GM21576 (cell line): Measurements from ENCODE around the gene SIRPB1.
"Not testable (repeated sequence)": the region's sequence is repeated elsewhere in the genome, so short reads cannot be mapped to it uniquely, and the experiment has no call there.

ENCODE experiments used
- ATAC-seq: cut with Tn5 transposase; IDR thresholded peaks from one replicate; pipeline ENCODE4 v1.9.1; 2021; ENCODE audit warnings: mild to moderate bottlenecking, moderate library complexity; ENCODE audit not compliant: unreplicated experiment

The SIRPB1 gene

DNA sequence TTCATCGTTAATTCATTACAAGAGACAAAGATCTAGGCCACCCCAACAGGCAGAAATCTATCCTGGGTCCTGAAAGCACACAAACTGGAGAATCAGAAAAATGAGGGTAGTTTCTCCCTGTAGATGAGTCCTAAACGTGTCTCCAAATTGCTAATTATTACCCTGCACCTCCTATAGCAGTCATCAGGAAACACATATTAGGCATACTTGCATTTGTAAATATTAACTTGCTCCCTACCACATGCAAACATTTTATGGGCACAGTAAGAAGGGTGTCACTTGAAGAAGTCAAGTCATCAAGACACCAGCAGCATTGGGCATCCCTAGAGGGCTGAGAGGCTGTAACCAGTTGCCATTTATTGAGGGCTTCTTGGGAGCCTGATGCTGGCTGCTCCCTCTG is 17.9 kb upstream of the SIRPB1 start:
- ATAC-seq = no peak

DNA sequence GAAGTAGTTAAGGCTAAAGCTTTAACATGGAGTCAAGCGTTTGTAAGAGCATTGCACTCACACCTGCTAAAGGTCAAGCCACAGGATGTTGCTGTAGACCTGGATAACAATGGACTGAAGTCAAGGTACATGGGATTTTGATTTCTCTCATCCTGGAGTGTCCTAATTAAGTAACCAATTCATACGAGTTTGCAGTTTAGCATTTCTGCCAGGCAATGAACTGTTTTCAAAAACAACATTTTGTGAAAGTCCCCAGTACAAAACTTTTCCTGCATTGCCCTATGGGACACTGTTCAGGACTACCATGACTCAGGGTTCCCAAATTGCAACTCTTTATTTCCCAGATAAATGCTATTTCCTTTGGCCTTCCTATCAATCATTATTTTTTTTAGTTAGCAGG is 17.4 kb upstream of the SIRPB1 start:
- ATAC-seq = no peak

GRCh38 chr20:1636621-1637020 is 16.8 kb upstream of the SIRPB1 start:
- no peak for ATAC-seq

GRCh38 chr20:1635291-1635979 is 15.6 kb upstream of the SIRPB1 start:
- no peak for ATAC-seq

- no peak for ATAC-seq
Measured at GRCh38 chr20:1633535-1633934, 13.7 kb upstream of the SIRPB1 start.

DNA sequence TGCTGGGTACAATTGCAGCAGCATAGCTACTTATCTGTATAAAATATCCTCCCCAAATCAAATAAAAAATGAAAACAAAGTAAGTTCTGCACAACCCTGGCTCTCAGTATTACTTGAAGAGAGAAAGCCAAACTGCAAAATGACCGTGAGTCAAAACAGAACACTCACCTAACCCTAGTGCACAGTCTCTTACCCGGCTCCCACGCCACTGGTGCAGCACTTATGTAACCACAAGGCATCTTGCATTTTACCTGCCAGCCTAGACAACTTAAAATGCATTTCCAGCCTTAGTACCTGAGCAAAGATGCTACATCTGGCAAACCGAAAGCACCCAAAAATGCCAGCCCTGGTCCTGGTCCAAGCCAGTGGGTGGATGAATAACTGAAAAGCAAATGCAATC is 12.4 kb upstream of the SIRPB1 start:
- no peak for ATAC-seq

DNA sequence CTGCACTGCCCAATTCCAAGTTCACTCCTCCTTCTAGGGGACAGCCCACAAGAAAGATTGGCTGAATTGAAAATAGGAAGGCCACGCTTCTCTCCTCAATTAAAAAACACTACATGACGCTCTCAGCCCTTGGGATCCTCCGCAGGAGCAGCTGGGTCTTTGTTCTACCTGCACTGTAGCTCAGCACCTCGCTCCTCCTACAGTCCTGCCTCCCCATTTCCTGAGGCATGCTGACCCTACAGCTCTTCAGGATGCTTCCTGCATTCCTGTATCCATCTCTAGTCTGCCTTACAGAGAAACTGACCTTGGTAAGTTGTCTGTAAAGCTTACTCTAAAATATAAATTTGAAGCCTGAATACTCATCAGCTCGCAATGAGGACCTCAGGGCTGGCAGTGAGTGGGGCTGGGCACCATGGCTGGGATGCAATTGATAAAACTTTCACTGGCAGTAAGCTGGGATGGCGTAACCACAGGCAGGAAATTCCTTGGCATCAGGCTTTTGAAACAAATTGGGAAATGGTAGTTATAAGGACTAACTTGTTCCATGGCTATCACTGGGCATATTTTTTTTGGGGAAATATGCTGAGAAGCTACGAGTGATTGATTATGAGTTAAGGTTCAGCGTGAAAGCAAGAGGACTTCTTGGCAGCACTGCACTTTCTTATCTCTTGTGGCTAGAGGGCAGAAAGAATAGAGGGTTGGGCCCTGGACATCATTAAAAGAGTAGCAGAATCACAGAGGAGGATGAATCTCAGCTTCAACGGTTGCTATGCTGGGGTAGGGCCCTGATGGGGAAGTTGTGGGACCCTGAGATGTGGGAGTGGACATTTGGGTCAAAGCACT is 11.7 kb upstream of the SIRPB1 start:
- no peak for ATAC-seq

GRCh38 chr20:1630186-1630585 is 10.4 kb upstream of the SIRPB1 start:
- no peak for ATAC-seq

- no peak for ATAC-seq
Measured at GRCh38 chr20:1629321-1629720, 9.5 kb upstream of the SIRPB1 start.

DNA sequence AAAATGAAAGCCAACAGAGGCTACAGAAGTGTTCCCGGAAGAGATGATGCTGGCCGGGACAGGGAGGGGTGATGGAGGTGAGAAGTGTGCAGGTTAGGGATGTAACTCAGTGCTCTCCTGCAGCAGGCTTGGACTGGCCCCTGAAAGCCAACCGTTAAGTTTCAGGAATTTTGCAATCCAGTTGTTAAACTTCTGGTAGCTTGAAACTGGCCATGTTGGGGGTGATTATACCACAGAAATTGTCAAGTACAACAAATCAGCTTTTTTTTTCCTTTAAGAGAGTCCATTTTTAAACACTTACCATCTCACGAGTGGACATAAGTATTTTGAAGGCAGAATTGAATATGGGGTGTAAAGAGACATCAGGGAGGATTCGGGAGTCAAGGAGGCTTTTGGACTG is 8.8 kb upstream of the SIRPB1 start:
- ATAC-seq = no peak

- no peak for ATAC-seq
Measured at GRCh38 chr20:1627200-1627550, 7.4 kb upstream of the SIRPB1 start.

GRCh38 chr20:1626528-1627199 is 6.9 kb upstream of the SIRPB1 start:
- ATAC-seq = no peak

GRCh38 chr20:1625083-1625690 is 5.4 kb upstream of the SIRPB1 start:
- ATAC-seq = no peak

DNA sequence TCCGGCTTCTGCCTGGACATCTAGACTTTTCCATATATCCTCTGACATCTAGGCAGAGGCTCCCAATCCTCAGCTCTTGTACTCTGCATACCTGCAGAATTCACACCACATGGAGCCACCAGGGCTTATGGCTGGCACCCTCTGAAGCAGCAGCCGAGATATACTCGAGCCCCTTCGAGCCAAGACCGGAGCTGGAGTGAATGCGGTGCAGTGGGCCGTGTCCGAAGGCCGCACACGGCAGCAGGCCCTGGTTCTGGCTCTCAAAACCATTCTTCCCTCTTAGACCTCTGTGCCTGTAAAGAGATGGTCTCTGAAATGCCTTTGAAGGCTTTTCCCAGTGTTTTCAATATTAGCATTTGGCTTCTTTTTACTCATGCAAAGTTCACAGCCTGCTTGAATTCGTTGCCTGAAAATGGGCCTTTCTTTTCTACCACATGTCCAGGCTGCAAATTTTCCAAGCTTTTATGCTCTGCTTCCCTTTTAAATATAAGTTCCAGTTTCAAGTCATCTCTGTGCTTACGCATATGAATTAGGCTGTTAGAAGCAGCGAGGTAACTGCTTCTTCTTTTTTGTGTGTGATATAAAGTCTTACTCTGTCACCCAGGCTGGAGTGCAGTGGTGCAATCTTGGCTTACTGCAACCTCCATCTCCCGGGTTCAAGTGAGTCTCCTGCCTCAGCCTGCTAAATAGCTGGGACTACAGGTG is 3.8 kb upstream of the SIRPB1 start:
- ATAC-seq = no peak

DNA sequence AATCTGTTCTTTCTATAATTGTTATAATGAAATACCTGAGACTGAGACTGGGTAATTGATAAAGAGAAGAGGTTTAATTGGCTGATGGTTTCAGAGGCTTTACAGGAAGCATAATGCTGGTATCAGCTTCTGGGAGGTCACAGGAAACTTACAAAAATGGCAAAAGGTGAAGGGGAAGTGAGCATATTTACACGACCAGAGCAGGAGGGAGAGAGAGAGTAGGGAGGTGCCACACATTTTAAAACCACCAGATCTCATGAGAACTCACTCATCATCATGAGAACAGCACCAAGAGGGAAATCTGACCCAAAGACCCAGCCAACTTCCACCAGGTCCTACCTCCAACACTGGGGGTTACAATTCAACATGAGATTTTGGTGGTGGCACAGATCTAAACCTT is 2.6 kb upstream of the SIRPB1 start:
- no peak for ATAC-seq

DNA sequence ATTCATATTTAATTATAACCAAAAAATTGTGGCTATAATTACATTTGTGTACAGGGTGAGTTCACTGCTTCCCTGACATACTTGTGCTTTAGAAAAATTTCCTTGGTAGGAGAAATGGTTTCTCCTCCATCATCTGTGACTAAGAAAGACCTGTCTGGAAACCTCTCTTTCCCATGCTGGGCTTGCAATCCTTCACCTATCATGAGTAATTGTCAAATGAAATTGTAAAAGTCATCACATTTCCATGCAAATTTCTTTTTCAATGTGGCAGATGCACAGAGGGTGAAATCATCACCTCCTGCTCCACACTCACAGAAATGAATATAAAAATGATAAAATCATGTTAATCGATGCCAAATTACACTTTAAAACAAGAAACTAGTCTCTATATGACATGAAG is 1.5 kb upstream of the SIRPB1 start:
- ATAC-seq = no peak

DNA sequence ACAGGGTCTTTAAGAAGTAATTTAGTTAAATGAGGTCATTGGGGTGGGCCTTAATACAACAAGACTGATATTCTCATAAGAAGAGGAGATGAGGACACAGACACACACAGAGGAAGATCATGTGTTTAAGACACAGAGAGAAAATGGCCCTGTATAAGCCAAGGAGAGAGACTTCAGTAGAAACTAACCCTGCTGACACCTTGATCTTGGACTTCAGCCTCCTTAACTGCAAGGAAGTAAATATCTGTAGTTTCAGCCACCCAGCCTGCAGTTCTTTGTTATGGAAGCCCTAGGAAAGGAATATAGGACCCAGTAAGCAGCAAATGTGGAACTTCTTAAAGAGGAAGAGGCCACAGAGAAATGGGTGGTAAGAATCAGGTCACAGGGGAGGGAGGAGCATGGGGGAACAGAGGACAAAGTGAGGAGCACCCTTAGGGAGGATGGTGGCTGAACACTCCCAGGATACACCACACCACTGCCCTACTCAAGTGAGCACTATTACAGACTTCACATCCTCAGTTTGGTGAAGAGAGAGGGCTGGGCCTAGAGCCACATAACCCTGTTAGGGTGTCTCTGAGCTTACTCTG is 762 bp downstream of the SIRPB1 start:
- no peak for ATAC-seq

DNA sequence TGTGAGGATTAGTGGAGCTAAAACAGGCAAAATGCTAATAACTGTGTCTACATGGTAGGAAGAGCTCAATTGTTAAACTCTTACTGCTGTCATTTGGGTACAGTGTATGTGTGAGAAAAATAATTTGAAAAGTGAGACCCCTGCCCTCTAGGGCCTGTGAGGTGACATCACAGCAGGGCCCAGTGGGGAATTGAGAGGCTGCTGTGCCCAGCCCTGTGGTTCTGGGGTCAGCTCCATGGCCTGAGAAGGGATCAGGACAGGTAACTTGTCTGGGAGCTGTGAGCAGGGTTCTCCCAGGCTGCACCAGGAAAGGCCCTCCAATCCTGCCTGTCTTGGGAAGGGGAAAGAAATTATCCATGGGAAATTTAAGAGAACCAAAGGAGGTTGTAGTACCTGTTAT is 1.3 kb downstream of the SIRPB1 start:
- no peak for ATAC-seq

DNA sequence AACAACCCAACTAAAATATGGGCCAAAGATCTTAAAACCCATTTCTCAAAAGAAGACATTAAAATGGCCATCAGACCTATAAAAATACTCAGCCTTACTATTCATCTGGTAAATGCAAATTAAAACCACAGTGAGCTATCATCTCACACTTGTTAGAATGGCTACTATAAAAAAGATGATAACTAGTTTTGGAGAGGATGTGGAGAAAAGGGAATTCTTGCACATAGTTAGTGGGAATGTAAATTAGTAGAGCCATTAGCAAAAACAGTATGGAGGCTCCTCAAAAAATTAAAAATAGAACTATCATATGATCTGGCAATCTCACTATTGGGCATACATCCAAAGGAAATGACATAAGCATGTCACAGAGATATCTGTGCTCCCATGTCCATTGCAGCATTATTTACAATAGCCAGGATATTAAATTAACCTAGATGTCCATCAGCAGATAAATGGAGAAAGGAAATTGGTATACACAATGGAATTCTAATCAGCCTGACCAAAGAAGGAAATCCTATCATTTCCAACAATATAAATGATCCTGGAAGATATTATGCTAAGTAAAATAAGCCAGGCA is 2.9 kb downstream of the SIRPB1 start:
- ATAC-seq = no peak

- not testable (repeated sequence) for ATAC-seq
Measured at GRCh38 chr20:1610404-1610803, 9.4 kb downstream of the SIRPB1 start.
